NCI-H345 treated with DMSO at 0.1 percent for 48 hours (cell line): Measurements from ENCODE around the gene NLRP3.
"Not testable (repeated sequence)": the region's sequence is repeated elsewhere in the genome, so short reads cannot be mapped to it uniquely, and the experiment has no call there.

ENCODE experiments used
- DNase-seq: peaks from one replicate; lab custom pipeline; 2025; ENCODE audit not compliant: unreplicated experiment; lab: John Stamatoyannopoulos, UW

Gene NLRP3

DNA sequence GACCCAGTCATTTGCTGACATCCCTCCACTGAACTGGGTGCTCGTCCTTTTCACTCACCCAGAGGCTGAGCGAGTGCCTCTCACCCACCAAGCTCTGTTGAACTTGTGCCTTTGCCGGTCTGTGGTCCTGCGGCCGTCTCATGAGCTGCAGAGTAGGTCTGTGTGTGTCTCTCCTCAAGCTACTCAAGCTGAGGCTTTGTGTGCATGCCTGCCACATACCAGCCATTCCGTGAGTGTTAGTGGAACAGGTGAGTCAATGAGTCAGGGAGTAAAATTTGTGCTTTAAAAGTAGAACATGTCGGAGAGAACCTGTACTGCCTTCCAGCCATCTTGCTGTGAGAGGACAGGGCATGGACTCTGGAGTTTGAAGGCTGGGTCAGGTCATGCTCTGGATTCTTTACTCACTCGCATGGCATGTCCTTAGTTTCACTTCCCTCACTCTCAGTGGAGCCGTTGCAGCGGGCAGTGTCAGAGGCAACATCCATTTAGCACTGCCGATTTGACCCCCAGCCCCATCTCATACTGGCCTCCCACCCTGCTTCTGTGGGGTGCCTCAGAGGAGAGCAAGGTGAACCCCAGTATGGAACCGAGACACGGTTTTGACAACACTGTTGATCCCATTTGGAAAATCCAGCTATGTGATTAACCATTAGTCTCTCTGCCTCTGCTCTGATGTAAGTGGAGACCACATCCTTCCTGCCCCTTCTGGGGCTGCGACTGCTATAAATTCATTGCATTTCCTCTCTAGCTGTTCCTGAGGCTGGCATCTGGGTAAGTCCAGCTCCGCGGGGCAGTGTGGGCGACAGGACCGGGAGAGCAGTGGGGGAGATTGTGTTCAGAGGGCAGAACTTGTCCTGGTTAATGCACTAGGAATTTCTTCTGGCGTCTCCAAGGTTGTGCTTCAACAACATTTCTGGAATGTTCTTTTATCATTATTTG, at the start of gene NLRP3:
TSS of gene NLRP3 (plus strand) at position 751 of the 939 bp plus-strand sequence. CDS start 2,628 bp downstream, outside the sequence.
- DNase-seq = no peak

DNA sequence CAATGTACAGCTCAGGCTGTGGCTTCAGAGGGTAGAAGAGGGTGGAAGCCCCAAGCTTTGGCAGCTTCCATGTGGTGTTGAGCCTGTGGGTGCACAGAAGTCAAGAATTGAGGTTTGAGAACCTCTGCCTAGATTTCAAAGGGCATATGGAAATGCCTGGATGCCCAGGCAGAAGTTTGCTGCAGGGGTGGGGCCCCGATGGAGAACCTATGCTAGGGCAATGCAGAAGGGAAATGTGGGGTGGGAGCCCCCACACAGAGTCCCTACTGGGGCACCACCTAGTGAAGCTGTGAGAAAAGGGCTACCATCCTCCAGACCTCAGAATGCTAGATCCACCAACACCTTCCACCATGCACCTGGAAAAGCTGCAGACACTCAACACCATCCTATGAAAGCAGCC, 49.6 kb upstream of the NLRP3 start:
- DNase-seq = not testable (repeated sequence)

DNA sequence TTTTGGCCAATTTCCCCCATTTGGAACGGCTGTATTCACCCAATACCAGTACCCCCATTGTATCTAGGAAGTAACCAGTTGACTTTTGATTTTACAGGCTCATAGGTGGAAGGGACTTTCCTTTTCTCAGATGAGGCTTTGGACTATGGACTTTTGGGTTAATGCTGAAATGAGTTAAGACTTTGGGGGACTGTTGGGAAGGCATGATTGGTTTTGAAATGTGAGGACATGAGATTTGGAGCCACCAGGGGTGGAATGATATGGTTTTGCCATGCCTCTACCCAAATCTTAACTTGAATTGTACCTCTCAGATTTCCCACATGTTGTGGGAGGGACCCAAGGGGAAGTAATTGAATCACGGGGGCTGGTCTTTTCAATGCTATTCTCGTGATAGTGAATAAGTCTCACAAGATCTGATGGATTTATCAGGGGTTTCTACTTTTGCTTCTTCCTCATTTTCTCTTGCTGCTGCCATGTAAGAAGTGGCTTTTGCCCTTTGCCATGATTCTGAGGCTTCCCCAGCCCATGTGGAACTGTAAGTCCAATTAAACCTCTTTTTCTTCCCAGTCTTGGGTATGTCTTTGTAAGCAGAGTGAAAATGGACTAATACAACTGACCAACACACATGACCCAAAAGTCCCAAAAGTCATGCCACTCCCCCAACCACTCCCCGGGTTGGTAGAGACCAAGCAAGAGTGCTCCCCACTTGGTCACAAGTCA, 48.9 kb upstream of the NLRP3 start:
- DNase-seq = no peak

DNA sequence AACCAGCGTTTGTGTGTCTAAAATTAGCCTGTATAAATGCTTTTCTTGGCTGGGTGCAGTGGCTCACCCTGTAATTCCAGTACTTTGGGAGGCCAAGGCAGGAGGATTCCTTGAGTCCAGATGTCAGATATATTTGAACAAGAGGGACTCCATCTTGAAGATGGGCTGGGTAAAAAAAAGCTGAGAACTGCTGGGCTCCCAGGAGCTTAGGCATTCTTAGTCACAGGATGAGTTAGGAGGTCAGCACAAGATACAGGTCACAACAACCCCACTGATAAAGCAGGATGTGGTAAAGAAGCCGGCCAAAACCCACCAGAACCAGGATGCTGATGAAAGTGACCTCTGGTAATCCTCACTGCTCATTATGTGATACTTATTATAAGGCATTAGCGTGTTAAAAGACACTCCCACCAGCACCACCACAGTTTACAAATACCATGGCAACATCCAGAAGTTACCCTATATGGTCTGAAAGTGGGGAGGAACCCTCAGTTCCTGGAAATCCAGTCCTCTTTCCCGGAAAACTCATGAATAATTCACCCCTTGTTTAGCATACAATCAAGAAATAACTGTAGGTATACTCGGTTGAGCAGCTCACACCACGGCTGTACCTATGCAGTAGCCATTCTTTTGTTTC, 48.1 kb upstream of the NLRP3 start:
- DNase-seq = no peak

DNA sequence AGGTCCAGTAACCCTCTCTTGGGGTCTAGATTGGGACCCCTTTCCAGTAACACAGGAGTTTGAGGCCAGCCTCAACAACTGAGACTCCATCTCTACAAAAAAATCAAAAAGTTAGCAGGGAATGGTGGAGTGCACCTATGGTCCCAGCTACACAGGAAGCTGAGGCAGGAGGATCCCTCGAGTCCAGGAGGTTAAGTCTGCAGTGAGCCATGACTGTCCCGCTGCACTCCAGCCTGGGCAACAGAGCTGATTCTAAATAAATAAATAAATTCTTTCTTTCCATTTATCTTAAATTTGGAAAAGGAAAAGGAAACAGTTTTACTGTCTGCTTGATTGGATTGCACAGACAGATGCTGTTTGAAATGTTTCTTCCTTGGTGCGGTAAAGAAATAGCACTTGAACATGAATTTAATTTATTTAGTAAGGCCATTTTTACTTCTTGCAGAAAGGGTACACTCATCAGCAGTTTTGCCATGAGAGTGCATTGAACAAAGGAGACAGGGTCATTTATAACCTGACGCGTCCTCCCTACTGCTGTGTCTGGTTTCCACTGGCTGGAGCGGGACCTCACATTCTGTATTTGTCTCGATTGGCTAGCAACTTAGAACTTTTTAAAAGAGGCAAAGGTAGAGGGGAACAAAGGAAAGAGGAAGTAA, 47.4 kb upstream of the NLRP3 start:
- no peak for DNase-seq

DNA sequence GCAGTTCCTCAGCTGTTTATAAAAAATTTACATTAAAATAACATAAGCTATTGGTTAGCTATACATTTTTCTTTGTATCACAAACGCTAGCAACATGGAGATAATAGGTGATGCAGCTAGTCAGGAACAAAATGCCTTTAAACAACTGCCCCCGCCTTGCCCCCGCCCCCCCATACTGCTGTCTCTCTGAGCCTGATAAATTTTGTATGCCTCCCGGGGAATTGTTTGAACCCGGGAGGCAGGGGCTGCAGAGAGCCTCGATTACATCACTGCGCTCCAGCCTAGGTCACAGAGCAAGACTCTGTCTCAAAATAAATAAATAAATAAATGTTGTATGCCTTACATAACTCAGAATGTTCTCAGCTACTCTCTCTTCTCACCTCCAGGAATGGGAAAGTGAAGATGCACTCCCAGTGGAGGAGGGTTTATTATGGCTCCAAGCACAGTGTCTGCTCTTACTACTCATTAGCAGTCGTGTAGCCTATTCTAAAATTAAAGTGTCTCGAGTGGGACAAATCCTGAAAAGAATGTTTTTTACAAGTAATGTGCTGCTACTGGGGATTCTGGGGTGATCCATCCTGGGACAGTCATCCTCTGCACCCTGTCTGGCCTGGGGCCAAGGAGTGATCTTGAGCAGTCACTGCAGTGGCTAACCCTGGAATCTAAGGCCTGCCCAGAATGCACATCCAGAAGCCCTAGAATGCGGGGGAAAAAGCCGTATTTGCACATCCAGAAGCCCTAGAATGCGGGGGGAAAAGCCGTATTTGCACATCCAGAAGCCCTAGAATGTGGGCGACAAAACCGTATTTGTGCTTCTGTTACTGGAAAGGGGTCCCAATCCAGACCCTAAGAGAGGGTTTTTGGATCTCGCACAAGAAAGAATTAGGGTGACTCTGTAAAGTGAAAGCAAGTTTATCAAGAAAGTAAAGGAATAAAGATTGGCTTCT, 44.9 kb upstream of the NLRP3 start:
- no peak for DNase-seq

DNA sequence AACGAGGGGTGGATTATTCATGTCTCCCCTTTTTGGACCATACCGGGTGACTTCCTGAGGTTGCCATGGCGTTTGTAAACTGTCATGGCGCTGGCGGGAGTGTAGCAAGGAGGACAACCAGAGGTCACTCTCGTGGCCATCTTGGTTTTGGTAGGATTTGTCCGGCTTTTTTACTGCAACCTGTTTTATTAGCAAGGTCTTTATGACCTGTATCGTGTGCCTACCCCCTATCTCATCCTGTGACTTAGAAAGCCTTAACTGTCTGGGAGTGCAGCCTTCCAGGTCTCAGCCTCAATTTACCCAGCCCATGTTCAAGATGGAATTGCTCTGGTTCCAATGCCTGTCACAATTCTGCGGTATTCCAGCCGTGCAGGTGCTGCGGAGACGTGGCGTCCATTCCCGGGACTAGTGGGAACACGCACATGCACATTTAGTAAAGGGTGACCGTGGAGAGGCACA, 44.1 kb upstream of the NLRP3 start:
- DNase-seq = no peak

DNA sequence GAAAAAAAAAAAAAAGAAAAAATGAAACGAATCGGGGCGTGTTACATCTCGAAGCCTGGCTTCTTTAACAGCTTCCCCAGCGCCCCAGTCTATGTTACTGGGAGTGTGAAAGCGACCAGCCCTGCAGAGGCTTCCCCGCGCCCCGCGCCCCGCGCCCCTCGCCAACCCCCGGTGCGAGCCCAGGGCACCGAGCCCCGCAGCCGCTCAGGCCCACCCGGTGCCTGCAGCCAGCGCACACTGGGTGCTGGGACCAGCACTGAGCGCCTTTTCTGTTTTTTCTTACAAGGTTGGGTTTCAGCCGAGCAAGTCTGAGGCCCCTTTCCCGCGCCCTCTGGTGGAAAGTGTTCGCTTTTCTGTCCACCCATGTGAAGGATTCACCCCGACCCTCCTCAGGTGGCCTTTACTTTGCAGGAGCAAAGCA, 42.2 kb upstream of the NLRP3 start:
- DNase-seq = no peak

DNA sequence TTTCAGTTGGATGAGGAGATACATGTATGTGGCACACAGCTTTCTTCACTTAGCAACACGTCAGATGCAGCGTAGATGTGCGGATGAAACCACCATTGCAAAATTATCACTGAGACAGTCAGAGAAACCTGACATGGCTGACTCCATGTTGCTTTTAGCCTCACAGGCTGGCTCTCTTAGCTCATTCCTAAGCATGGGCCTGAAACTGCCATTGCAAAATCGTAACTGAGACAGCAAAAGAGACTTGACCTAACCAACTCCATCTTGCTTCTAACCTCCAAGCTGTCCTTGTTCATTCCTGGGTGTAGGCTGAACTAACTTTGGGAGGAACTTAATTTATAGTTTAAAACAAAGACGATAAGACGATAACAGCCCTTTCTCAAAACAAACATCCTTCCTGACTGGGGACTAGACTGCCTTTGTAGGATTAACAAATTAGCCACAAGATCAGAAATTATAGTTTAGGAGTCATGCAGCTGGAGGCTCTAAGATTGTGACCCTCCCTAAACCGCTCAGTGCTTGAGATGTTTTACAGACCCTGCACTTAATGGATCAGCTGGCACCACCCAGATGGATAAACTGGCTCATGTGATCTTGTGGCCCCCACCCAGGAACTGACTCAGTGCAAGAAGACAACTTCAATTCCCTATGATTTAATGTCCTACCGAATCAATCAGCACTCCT, 41.2 kb upstream of the NLRP3 start:
- not testable (repeated sequence) for DNase-seq

DNA sequence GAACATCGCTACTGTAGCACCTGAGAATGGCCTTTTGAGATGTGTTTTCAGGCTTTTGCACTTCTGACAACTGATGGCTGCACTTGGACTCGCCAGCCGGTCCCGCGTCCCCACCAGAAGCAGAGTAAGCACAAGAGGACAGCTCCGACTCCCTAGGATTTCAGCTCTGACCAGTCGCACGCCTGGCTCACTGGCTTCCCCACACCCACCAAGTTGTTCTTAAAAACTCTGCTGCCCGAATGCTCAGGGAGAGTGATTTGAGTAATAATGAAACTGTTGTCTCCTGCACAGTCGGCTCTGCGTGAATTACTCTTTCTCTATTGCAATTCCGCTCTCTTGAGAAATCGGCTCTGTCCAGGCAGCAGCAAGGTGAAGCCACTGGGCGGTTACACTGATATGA, 40.2 kb upstream of the NLRP3 start:
- DNase-seq = no peak

DNA sequence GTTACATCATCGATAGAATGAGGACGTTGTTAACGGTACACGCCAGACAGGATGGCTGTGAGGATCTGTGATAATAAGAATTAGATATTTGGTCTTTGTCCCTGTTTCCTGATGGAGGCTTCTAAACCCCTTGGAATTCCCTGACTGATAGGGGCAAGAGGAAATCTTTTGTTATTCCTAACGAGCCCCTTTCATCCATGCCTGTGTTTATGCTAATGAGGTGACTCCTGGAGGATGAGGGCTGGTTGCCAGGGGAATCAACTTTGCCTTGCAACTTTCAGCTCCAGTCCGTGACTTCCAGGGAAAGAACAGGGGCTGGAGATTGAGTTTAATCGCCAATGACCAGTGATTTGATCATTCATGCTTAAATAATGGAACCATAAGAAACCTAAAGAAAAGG, 39.3 kb upstream of the NLRP3 start:
- DNase-seq = no peak

DNA sequence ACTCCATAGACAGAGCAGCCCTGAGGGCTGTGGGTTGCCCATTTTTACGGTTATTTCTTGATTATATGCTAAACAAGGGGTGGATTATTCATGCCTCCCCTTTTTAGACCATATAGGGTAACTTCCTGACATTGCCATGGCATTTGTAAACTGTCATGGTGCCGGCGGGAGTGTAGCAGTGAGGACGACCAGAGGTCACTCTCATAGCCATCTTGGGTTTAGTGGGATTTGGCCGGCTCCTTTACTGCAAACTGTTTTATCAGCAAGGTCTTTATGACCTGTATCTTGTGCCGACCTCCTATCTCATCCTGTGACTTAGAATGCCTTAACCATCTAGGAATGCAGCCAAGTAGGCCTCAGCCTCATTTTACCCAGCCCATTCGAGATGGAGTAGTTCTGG, 38.3 kb upstream of the NLRP3 start:
- not testable (repeated sequence) for DNase-seq

DNA sequence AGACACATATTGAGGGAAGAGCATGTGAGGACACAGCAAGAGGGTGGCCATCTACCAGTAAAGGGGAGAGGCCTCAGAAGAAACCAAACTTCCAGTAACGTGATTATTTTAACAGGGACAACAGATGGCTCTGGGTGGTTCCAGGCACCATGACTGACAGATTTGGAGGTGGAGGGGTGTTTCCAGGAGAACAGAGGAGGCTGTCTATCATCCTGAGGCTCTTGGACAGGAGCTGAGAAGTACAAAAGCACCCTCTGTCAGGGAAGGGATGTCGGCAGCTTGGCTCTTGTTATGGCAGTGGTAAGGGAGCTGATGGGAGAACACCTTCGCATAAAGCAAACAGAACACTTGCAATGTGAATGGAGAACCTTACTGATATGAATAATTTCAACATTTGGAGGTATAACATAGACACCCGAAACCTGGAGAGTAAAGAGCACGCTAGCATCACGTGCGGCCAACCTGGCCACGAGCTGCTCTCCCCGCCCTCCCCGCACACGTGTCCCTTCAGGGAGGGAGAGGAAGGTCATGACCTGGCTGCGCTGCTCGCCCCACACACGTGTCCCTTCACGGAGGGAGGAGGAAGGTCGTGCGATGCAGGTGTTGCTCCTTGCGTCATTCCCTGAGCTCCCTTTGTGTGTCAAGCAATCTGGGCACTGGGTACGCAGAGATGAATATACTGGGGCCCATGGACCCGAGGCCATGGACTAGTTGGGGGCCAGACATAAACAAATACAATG, 37.5 kb upstream of the NLRP3 start:
- DNase-seq = no peak

DNA sequence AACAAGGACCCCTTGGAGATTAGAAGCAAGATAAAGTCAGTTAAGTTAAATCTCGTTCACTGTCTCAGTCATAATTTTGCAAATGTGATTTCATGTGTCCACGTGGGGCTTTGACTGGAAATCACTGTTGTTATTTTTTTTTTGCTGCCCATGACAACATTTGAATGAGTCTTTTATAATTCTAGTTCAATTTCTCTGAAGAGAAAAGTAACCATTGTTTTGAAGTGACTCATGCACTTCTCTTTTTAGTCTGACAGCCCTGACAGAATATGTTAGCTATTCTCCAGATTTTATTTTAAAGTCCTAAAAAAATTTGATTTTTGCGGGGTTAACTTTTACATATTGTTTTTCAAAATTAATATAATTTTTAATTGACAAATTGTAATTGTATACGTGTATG, 30.7 kb upstream of the NLRP3 start:
- no peak for DNase-seq

DNA sequence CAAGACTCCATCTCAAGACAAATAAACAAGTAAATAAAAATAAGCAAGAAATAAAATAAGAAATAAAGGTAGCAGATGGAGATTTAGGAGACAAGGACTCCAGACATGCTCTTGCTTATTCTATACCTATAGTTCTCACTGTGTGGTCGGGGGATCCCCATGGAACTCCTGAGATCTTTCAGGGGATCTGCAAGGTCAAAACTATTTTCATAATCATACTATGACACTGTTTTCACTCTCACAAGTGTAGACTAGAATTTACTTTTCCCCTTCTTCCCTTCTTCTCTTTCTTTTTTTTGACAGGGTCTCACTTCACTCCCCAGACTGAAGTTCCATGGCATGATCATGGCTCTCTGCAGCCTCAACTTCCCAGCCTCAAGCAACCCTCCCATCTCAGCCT, 29.8 kb upstream of the NLRP3 start:
- no peak for DNase-seq

DNA sequence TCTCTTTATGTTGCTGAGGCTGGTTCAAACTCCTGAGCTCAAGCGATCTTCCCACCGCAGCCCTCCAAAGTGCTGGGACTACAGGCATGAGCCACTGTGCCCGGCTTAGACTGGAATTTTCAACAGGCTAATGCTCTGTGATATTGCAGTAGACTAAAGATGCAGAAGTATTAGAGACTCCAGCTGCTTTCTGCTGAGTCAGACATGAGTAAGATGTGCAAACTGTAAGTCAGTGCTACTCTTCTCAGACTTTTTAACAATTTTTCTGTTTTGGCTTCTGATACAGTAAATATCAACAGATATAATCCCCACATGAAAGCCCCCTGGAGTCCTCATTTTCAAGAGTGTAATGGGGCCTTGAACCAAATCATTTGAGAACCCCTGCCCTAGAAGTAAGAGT, 29.3 kb upstream of the NLRP3 start:
- no peak for DNase-seq

DNA sequence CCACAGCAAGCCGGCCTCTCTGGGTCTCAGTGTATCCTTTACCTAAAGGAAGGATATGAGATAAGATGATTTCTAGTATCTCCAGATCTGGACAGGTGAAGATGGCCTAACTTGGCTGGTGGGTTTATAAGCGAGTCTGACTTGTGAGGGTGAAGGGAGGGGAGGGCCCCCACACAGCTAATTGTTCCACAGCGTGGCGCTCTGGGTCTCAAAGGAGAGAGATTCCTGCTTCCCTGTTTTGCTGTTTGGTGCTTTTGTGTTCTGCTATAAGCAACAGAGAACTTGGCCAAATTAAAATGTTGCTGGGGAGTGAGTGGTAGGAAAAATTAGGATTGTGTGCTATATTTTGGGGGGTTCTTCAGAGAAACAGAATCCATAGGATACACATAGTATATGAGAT, 28.9 kb upstream of the NLRP3 start:
- DNase-seq = no peak

DNA sequence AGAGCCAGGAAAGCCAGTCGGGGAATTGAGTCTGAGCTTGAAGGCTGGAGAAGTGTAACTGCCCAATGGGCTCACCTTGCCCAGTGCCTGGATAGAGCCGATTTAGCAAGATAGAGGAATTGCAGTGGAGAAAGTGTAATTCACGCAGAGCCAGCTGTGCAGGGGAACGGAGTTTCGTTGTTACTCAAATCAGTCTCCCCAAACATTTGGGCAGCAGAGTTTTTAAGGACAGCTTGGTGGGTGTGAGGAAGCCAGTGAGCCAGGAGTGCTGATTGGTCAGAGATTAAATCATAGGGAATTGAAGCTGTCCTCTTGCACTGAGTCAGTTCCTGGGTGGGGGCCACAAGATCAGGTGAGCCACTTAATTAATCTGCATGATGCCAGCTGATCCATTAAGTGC, 28.4 kb upstream of the NLRP3 start:
- DNase-seq = no peak
